ENCODE data around the gene RNF11.

DNA sequence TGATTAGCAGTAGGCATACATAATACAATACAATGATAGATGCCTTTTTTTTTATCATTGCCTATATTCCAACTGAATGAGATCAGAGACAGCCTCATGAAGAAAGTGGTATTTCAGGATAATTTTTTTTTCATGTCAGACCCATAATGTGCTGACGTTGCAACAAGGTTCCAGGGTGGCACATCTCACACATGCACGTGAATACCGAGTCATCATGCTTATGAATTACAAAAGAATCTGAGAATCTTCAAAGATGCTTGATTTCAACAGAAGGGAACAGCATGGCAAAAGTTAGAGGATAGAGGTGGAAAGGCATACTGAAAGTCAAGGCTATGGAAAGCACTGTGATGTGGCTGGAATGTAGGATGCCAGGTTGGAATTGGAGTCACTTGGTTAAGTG is 5.0 kb upstream of the RNF11 start:
- no peak for TF ChIP-seq POLR2A (IDR thresholded peaks at IDR 0.05)
- no peak for TF ChIP-seq CTCF (IDR thresholded peaks at IDR 0.05)

Data from prostate gland (tissue), 2 donors.